Epithelial cell of alveolus of lung (primary cell): ENCODE data around the gene PTGR2. TPM values are rescaled to one million over a fixed set of nuclear protein-coding genes. Genes with fewer than 3 reads are reported as not detected.

Source experiments
- total RNA-seq: library from RNA; depleted of rRNA; stranded (reverse); fragments of >200 nt; gene quantifications from 2 replicates; pipeline ENCODE4 v1.2.1, GENCODE V29; 2015

PTGR2 gene
- total RNA-seq, result 3.5 and 3.8 TPM in 2 replicates

DNA sequence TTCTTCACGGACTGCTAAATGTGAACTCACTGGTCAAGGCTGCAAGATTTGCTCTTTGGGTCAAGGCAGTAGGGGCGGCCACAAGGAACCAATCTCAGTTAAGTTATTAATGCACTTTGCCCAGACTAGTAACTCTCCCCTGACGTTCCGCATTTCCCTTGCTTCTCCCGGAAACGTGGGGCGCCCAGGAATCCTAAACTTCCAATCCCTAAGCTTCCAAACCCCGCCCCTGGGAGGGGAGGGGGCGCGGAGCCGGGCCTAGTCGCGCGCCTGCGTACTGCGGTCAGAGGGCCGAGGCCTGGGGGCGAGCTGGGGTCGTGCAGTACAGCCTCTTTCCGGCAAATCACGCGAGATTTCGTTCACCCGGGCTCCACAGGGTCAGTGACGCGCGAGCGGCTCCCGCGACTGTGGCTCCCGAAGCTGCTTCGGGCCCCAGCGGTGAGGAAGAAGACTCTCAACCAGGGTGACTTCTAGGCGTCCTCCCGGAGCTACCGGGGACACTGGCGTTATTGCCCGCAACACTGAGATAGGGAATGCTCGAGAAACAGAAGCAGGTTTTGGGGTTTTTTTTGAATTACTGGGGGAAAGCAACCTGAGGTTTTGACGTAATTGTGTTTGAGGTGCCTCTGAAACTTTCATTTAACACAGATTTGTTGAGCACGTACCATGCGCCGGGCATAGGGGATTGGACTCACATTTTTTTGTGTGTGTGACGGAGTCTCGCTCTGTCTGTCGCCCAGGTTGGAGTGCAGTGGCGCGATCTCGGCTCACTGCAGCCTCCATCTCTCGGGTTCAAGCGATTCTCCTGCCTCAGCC is at the start of gene PTGR2:
Gene PTGR2 (plus strand): TSS at position 265 of the 816 bp plus-strand sequence. CDS start 7,032 bp downstream, outside the sequence.

GRCh38 chr14:73886449-73887317 is 35.1 kb downstream of the PTGR2 start, which contains the start of gene ZNF410:
ZNF410 (plus strand) TSS chr14:73886859; CDS start chr14:73892176, 5,317 bp downstream.

Other genes starting within 250 kb of the PTGR2 start
- not detected in 2 replicates for gene ACOT6, start 239.3 kb upstream of the PTGR2 start, total RNA-seq
- gene DNAL1, start 206.8 kb upstream of the PTGR2 start, total RNA-seq, result 8.3 and 11.1 TPM in 2 replicates
- gene PNMA1, start 137.4 kb upstream of the PTGR2 start, total RNA-seq, result 11.2 and 23.0 TPM in 2 replicates
- 42.5 and 46.1 TPM in 2 replicates for gene ZNF410, start 35.0 kb downstream of the PTGR2 start, total RNA-seq
- 1.6 and 1.9 TPM in 2 replicates for gene FAM161B, start 98.3 kb downstream of the PTGR2 start, total RNA-seq
- 20.4 and 26.9 TPM in 2 replicates for gene COQ6, start 98.5 kb downstream of the PTGR2 start, total RNA-seq
- 5.0 and 6.6 TPM in 2 replicates for gene ENTPD5, start 167.5 kb downstream of the PTGR2 start, total RNA-seq
- gene BBOF1, start 167.5 kb downstream of the PTGR2 start, total RNA-seq, result 5.7 and 8.4 TPM in 2 replicates
- gene ALDH6A1, start 232.6 kb downstream of the PTGR2 start, total RNA-seq, result 14.1 and 24.8 TPM in 2 replicates
- 3.8 and 4.5 TPM in 2 replicates for gene LIN52, start 233.1 kb downstream of the PTGR2 start, total RNA-seq